ENCODE measurements around the gene RIMS4.

DNA sequence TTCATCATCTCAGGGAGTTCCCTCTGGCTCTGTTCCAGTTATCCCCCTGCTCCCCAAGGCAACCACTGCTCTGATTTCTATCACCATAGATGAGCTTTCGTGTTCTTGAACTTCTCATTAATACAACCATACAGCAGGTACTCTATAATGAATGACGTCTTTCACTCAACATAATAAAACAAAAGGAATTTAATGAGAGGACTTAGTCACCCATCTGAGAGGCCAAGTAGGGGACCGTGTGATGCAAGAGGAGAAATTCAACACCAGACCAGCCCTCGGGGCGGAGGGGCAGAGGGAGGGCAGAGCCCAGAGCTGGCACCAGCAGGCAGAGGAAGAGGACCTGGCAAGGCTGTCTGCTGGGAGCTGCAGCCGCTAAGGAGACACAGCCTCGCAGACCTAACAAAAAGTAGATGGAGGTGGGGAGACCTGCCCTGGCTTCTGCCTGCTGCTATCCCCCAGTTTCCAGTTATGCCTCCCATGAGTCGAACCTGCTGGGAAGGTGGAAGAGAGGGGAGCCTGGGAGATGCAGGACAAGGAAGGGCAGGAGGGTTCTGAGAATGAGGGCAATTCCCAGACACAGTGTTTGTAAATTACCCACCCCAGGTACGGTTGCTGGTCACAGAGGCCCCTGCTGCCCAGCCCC lies 81.4 kb downstream of the RIMS4 start:
- TF ChIP-seq, protein P1, sequence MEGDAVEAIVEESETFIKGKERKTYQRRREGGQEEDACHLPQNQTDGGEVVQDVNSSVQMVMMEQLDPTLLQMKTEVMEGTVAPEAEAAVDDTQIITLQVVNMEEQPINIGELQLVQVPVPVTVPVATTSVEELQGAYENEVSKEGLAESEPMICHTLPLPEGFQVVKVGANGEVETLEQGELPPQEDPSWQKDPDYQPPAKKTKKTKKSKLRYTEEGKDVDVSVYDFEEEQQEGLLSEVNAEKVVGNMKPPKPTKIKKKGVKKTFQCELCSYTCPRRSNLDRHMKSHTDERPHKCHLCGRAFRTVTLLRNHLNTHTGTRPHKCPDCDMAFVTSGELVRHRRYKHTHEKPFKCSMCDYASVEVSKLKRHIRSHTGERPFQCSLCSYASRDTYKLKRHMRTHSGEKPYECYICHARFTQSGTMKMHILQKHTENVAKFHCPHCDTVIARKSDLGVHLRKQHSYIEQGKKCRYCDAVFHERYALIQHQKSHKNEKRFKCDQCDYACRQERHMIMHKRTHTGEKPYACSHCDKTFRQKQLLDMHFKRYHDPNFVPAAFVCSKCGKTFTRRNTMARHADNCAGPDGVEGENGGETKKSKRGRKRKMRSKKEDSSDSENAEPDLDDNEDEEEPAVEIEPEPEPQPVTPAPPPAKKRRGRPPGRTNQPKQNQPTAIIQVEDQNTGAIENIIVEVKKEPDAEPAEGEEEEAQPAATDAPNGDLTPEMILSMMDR (IDR thresholded peaks at IDR 0.05): no peak
- TF ChIP-seq POLR2A (IDR thresholded peaks at IDR 0.05) (no peak), EP300 (IDR thresholded peaks at IDR 0.05) (no peak)

Measured in ovary (tissue), 3 donors.